NCI-H1694 (cell line): ENCODE measurements around the gene FRMPD2.
"Not testable (repeated sequence)": the region's sequence is repeated elsewhere in the genome, so short reads cannot be mapped to it uniquely, and the experiment has no call there.

Experiments
- DNase-seq: peaks from one replicate; lab custom pipeline; 2025; lab: John Stamatoyannopoulos, UW

Gene FRMPD2

GRCh38 chr10:48289501-48290238 lies 15.2 kb upstream of the FRMPD2 start:
- DNase-seq, result peak; percentile 54

- no peak for DNase-seq
Observed at GRCh38 chr10:48288661-48289060, 14.2 kb upstream of the FRMPD2 start.

GRCh38 chr10:48287417-48288391 lies 13.2 kb upstream of the FRMPD2 start:
- peak; percentile 46 for DNase-seq

GRCh38 chr10:48286356-48286755 lies 11.9 kb upstream of the FRMPD2 start:
- no peak for DNase-seq

- DNase-seq, result peak; percentile 21
Observed at GRCh38 chr10:48285710-48286109, 11.2 kb upstream of the FRMPD2 start.

GRCh38 chr10:48284811-48285210 lies 10.3 kb upstream of the FRMPD2 start:
- DNase-seq, result no peak

- DNase-seq, result no peak
Observed at GRCh38 chr10:48284002-48284546, 9.6 kb upstream of the FRMPD2 start.

GRCh38 chr10:48282829-48283228 lies 8.3 kb upstream of the FRMPD2 start:
- DNase-seq, result no peak

GRCh38 chr10:48281697-48282096 lies 7.2 kb upstream of the FRMPD2 start:
- DNase-seq, result not testable (repeated sequence)

GRCh38 chr10:48279081-48279751 lies 4.7 kb upstream of the FRMPD2 start:
- no peak for DNase-seq

GRCh38 chr10:48277093-48277492 lies 2.6 kb upstream of the FRMPD2 start:
- no peak for DNase-seq

GRCh38 chr10:48273741-48274140 lies 755 bp downstream of the FRMPD2 start:
- DNase-seq, result no peak

- no peak for DNase-seq
Observed at GRCh38 chr10:48272682-48273081, 1.8 kb downstream of the FRMPD2 start.

- DNase-seq, result no peak
Observed at GRCh38 chr10:48271047-48271730, 3.3 kb downstream of the FRMPD2 start.

- no peak for DNase-seq
Observed at GRCh38 chr10:48266528-48266927, 8.0 kb downstream of the FRMPD2 start.

GRCh38 chr10:48258105-48258504 lies 16.4 kb downstream of the FRMPD2 start:
- no peak for DNase-seq

- no peak for DNase-seq
Observed at GRCh38 chr10:48257407-48257961, 17.0 kb downstream of the FRMPD2 start.

- DNase-seq, result no peak
Observed at GRCh38 chr10:48255722-48256121, 18.8 kb downstream of the FRMPD2 start.

- peak; percentile 71 for DNase-seq
Observed at GRCh38 chr10:48254750-48255512, 19.6 kb downstream of the FRMPD2 start.

GRCh38 chr10:48253970-48254657 lies 20.4 kb downstream of the FRMPD2 start:
- DNase-seq, result no peak
